HG03159 (cell line): ENCODE results near the gene SMIM38.

Source experiments
- ATAC-seq: cut with Tn5 transposase; IDR thresholded peaks from one replicate; pipeline ENCODE4 v1.9.1; 2021; ENCODE audit warnings: mild to moderate bottlenecking, moderate library complexity; ENCODE audit not compliant: unreplicated experiment

SMIM38 gene

DNA sequence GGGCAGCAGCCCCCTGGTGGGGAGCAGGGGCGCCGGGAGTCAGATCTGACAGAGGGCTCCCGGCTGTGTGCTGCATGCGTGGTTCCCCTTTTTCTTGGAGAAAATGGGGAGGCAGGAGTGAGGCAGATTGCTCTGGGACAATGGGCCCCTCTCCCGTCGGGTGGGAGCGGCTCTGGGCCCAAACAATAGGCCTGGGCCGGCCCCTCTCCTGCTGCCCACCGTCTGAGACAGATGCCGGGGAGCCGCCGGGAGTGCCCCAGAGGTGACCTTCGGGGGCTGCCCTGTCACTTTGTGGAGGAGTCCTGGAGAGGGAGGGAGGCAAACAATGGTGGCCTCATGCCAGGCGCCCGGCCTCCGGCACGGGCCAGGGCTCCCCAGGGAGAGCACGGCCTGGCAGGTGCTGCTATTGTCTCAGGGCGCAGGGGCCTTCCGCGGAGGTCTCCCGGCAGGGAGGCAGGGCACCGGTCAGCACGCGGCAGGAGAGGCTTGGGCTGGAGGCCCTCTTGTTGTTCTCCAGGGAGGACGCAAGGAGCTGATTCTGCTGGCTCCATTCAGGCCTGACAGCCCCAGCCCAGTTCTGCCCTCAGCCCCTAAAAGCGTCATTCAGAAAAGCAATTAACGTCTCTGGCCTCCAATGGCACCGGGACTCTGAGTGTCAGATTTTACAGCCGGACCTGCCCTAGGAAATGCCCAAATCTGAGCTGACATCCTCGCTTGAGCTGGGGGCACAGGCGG, 44.8 kb downstream of the SMIM38 start:
- ATAC-seq, result no peak

DNA sequence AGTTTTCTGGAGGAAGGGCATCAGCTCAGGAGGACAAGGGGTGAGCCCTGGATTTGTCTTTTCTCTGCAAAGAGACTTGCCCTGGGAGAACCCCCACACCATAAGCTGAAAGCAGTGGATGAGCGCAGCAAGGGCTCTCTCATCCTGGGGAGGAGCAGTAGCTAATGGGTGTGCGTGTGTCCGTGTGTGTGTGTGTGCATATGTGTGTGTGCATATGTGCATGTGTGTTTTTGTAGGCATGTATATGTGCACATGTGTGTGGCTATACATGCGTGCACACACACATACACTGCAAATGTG, 45.3 kb downstream of the SMIM38 start:
- no peak for ATAC-seq

DNA sequence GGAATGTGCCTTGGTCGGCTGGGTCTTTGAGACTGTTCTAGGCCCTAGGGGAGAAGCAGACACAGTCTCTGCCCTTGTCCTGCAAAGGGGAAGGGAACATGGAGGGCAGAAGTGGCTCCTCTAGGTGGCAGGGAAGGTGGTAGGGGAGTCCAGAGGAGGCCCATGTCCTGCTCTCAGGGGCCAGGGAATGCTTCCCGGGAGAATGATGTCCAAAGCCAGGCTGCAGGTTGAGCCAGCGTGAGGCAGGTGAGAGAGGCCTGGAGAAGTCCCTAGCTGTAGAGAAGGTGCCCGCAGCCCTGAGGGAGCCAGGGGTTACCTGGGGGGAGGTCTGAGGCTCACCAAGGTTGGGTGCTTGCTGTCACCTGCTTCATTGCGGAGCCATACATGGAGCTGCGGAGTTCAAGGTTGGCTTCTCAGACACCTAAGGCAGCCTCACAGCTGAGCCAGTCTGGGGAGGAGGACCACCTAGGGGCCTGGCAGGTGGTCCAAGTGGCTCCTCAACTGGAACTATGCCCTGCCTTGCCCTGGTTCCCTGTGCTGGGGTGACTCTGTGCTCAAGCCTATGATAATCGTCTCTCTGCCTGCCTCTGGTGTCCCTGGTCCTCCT, 46.1 kb downstream of the SMIM38 start:
- no peak for ATAC-seq

DNA sequence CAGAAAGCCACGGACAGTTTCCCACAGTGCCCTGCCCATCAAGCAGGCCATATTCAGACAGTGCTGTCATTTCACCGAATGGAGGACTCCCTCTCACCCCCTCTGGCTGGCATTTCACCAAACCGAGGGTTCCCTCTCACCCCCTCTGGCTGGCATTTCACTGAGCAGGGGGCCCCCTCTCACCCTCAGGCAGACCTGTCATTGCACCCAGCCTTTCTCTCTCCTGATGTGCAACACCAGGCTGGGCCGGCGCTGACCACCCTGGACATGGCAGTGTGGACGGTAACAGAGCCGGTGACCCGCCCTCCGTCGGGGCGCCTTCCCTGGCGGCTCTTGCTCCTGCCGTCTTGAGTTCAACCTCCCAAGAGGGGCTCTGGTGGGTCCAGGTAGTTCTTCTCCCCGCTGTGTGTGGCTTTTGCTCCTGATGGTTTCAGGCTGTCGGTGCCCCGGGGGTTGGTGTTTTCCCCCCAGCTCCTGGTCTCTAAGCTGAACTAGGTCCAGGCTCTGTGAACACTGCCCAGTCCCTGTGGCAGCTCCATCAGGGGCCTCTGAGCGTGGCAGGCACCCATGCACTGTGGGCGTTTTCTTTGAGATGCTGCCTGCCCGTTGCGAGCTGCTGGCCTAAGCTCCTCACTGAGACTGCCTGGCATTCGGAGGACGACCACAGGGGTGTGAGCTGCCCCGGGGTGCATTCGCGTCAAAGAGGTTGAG, 46.9 kb downstream of the SMIM38 start:
- no peak for ATAC-seq

DNA sequence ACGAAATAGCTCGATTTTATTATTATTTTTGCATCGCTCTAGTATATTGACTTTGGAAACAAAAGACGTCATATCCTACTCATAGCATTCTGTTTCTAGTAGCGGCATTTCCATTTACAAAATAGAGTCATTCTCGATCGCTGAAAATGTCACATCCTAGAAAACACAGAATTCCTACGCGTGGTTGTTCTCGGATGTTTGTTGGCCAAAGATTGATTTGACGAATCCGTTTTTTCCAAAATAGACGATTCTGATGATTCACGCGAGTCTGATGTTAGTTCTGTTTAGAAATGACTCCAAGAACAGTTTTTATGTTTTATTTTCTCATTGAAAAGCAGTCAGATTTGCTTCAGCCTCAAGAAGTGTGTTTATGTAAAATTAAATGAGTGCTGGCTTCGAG, 47.6 kb downstream of the SMIM38 start:
- no peak for ATAC-seq

DNA sequence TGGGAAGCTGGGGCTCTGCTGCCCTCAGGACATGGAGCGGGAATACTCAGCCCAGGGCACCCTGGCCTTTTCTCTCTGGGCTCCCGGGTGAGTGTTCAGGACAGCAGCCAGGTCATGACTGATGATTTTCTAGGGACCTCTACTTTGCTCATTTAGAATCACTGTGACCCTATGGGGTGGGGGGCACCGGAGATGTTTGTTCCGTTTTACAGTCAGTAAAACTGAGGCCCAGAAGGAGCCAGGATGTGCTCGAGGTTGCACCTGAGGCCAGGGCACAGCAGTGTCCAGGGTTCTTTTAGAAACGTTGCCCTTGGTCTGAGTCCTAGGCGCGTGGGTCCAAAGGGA, 48.1 kb downstream of the SMIM38 start:
- no peak for ATAC-seq

DNA sequence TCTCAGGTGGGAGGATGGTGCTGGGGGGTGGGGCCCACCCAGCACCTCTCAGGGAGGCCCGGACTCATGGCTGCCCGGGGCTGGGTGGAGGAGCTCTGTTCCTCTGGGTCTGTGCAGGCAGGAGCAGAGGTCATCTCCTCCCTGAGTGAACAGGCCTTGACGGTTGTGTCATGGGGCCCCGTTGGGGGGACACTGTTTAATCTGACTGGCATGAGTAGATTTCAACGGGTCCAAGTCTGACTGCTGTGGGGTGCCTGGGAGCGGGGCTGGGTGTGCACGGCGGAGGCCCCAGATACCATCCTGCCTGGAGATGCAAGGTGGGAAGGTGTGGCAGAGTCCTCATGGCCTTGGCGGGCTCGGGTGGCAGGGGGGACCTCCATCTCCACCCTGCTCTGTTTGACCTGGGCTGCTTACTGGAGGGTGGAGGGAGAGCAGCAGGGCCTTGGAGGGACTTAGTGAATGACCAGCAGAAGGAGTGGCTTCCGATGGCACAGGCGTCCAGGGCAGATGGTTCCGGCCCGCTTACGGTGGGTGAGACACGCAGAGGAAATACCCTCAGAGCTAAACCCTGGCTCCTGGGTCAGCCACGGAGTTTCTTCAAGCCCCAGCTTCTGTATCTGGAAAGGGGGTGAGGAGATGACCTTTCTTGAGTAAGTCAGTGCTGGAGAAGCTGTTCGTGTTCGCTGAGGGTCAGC, 48.7 kb downstream of the SMIM38 start:
- no peak for ATAC-seq

DNA sequence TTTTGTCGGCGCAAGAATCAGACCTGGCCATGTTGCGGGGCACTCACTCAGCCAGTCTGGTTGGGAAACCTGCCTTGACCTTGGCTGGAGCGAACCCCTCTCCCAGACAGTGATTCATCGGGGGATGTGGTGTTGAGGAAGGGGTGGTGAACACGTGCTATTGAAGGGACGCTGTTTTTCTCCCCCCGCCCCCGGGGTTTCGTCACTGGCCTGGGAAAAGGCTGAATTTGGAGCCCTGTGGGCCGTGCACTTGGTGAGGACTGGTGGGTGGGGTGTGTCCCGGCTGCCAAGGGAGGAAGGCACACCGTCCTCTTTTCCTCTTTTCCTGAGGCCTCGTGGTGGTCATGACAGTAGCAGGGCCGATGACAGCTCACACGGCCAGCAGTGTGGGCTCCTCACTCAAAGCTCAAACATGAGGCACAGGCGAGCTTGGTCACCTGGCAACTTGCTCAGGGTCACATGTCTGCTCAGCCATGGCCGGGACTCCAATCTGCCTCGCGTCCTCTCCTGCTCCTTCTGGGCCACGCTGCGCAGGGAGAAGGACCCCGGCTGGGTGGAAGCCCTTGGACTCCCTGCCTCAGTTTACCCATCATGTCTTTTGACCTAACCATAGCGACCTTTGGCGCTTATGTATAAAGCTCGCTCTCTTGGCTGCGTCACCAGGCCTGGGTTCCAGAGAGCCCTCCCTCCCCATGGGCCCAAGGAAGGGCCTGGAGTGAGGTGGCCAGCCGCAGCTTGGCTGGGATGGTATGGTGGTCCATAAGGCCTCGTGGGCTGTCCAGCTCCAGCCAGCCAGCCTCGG, 49.4 kb downstream of the SMIM38 start:
- ATAC-seq, result no peak
